ENCODE data around the gene RAB37. TPM values are rescaled to one million over a fixed set of nuclear protein-coding genes. Genes with fewer than 3 reads are reported as not detected.

RAB37 gene
- total RNA-seq, 1 experiment from 2014 or later: 1.5 TPM

- no peaks in the 10 kb centered on the region for H3K9me3 ChIP-seq (ENCODE audit: control insufficient read depth, insufficient read depth, low read depth, low read length)
- no TSS peak for BruUV-seq (replicated peaks)
- H3K27me3 ChIP-seq (ENCODE audit: control insufficient read depth, insufficient read depth, low read length): no peaks in the 10 kb centered on the region
- peaks cover 46% of the 10 kb centered on the region for H3K4me1 ChIP-seq (ENCODE audit: control insufficient read depth, insufficient read depth, low read length)
- H3K27ac ChIP-seq (ENCODE audit: low read length): no peak overlapping the region
- no peaks in the 10 kb centered on the region for H3K36me3 ChIP-seq (ENCODE audit: control insufficient read depth, insufficient read depth, low read length)
- POLR2A ChIA-PET: no interaction called here
- no peak for TF ChIP-seq REST (IDR thresholded peaks at IDR 0.05; ENCODE audit: insufficient read depth in 1 of 2, low read depth in 2 of 2, low read length in 1 of 2)
- TF ChIP-seq POLR2AphosphoS5 (IDR thresholded peaks at IDR 0.05; ENCODE audit: low read depth, low read length): no peak
- no peak for TF ChIP-seq CTCF (IDR thresholded peaks at IDR 0.05)
- no peak for TF ChIP-seq TCF7L2 (IDR thresholded peaks at IDR 0.05; ENCODE audit: low read depth, low read length)
- no peak for TF ChIP-seq SIN3A (IDR thresholded peaks at IDR 0.05; ENCODE audit: borderline replicate concordance, insufficient read depth, low read depth, low read length)
- intact Hi-C loops (cut with micrococcal nuclease; ENCODE audit: unreplicated experiment) (no loop called here), in situ Hi-C loops (cut with HindIII; ENCODE audit: low pct_unique_long_range_greater_than_20kb, low sequenced_read_pairs) (no loop called here)
- ATAC-seq (no peak), DNase-seq (ENCODE audit: low read depth, low spot score) (no peak)
- H3K4me3 ChIP-seq (ENCODE audit: low read depth in 2 of 2, low read length in 2 of 2): no peak overlapping the region
- CTCF ChIA-PET: interaction anchor here (0.6 kb wide), 1 partner anchor 20 kb away, joined by 3 read pairs; no protein-coding TSS in a partner anchor
Observed at GRCh38 chr17:74755533-74755932, 18.5 kb downstream of the RAB37 start.

- H3K27ac ChIP-seq (ENCODE audit: low read length): no peak overlapping the region
- no TSS peak for BruUV-seq (replicated peaks)
- DNase-seq (ENCODE audit: low read depth, low spot score): no peak
- H3K4me3 ChIP-seq (ENCODE audit: low read depth in 2 of 2, low read length in 2 of 2): no peak overlapping the region
- H3K27me3 ChIP-seq (ENCODE audit: control insufficient read depth, insufficient read depth, low read length): no peaks in the 10 kb centered on the region
- no peaks in the 10 kb centered on the region for H3K36me3 ChIP-seq (ENCODE audit: control insufficient read depth, insufficient read depth, low read length)
- ATAC-seq: no peak
- H3K4me1 ChIP-seq (ENCODE audit: control insufficient read depth, insufficient read depth, low read length): peaks cover 45% of the 10 kb centered on the region
- in situ Hi-C loops (cut with HindIII; ENCODE audit: low pct_unique_long_range_greater_than_20kb, low sequenced_read_pairs): no loop called here
- intact Hi-C loops (cut with micrococcal nuclease; ENCODE audit: unreplicated experiment): no loop called here
- no peaks in the 10 kb centered on the region for H3K9me3 ChIP-seq (ENCODE audit: control insufficient read depth, insufficient read depth, low read depth, low read length)
- TF ChIP-seq POLR2AphosphoS5 (IDR thresholded peaks at IDR 0.05; ENCODE audit: low read depth, low read length) (no peak), SIN3A (IDR thresholded peaks at IDR 0.05; ENCODE audit: borderline replicate concordance, insufficient read depth, low read depth, low read length) (no peak), REST (IDR thresholded peaks at IDR 0.05; ENCODE audit: insufficient read depth in 1 of 2, low read depth in 2 of 2, low read length in 1 of 2) (no peak), TCF7L2 (IDR thresholded peaks at IDR 0.05; ENCODE audit: low read depth, low read length) (no peak), CTCF (IDR thresholded peaks at IDR 0.05) (no peak)
- CTCF ChIA-PET: no interaction called here
- POLR2A ChIA-PET: no interaction called here
Observed at GRCh38 chr17:74756891-74757290, 19.8 kb downstream of the RAB37 start.
